Activated naive CD8-positive, alpha-beta T cell treated with anti-CD3 and anti-CD28 coated beads, Interleukin-2, amount 50 U/mL, for 24 hours (primary cell): ENCODE measurements around the gene ZNF670.
"Not testable (repeated sequence)": the region's sequence is repeated elsewhere in the genome, so short reads cannot be mapped to it uniquely, and the experiment has no call there.

Experiments
- ATAC-seq: fragments of 150-1000 bp; cut with Tn5 transposase; one replicate; pipeline ENCODE4 v1.10.0; 2021
- DNase-seq: peaks from one replicate; pipeline ENCODE4 v3.0.0; 2021
- H3K27ac Mint-ChIP-seq: one replicate; pipeline ENCODE4 v1.8.0; 2021; ENCODE audit warnings: mild to moderate bottlenecking, mixed read lengths
- H3K27me3 Mint-ChIP-seq: one replicate; pipeline ENCODE4 v1.8.0; 2021; ENCODE audit warnings: mixed read lengths
- H3K36me3 Mint-ChIP-seq: one replicate; pipeline ENCODE4 v1.8.0; 2021; ENCODE audit warnings: low read depth, mixed read lengths
- H3K4me1 Mint-ChIP-seq: one replicate; pipeline ENCODE4 v1.8.0; 2021; ENCODE audit warnings: mixed read lengths
- H3K4me3 Mint-ChIP-seq: one replicate; pipeline ENCODE4 v1.8.0; 2021; ENCODE audit warnings: mild to moderate bottlenecking, moderate library complexity, mixed read lengths
- H3K9me3 Mint-ChIP-seq: one replicate; pipeline ENCODE4 v1.8.0; 2021; ENCODE audit warnings: mixed read lengths

The ZNF670 gene

GRCh38 chr1:247078258-247079140 is at the start of gene ZNF670:
Gene ZNF670, minus strand, starts transcription at chr1:247078811. Its CDS starts 215 bp downstream, at chr1:247078596.
- Mint-ChIP-seq H3K4me1 (peaks cover 31% of the 10 kb centered on the region), H3K27ac (peak within 1 kb of the TSS; percentile 88), H3K27me3 (peaks cover 10% of the 10 kb centered on the region), H3K4me3 (peak within 1 kb of the TSS; percentile 89), H3K36me3 (peaks cover 30% of the 10 kb centered on the region), H3K9me3 (peaks cover 26% of the 10 kb centered on the region)
- ATAC-seq, result peak; percentile 100
- DNase-seq, result peak; percentile 93

- peak overlapping the region; percentile 89 for H3K4me3 Mint-ChIP-seq
- H3K27me3 Mint-ChIP-seq, DNase-seq, H3K4me1 Mint-ChIP-seq, ATAC-seq: not testable (repeated sequence)
- H3K27ac Mint-ChIP-seq, result peak overlapping the region; percentile 72
- H3K36me3 Mint-ChIP-seq, result peaks cover 38% of the 10 kb centered on the region
- H3K9me3 Mint-ChIP-seq, result peaks cover 12% of the 10 kb centered on the region
Observed at GRCh38 chr1:247127519-247128282, 49.1 kb upstream of the ZNF670 start.

GRCh38 chr1:247126601-247127000 is 48.0 kb upstream of the ZNF670 start:
- DNase-seq, H3K27me3 Mint-ChIP-seq, H3K4me1 Mint-ChIP-seq, H3K27ac Mint-ChIP-seq, H3K4me3 Mint-ChIP-seq: not testable (repeated sequence)
- peaks cover 17% of the 10 kb centered on the region for H3K9me3 Mint-ChIP-seq
- peaks cover 27% of the 10 kb centered on the region for H3K36me3 Mint-ChIP-seq
- peak; percentile 60 for ATAC-seq

GRCh38 chr1:247126166-247126565 is 47.6 kb upstream of the ZNF670 start:
- H3K4me1 Mint-ChIP-seq, H3K4me3 Mint-ChIP-seq, H3K27me3 Mint-ChIP-seq, DNase-seq, H3K27ac Mint-ChIP-seq: not testable (repeated sequence)
- Mint-ChIP-seq H3K36me3 (peaks cover 26% of the 10 kb centered on the region), H3K9me3 (peaks cover 17% of the 10 kb centered on the region)
- peak; percentile 100 for ATAC-seq

GRCh38 chr1:247121382-247121781 is 42.8 kb upstream of the ZNF670 start:
- Mint-ChIP-seq H3K4me1 (no peaks in the 10 kb centered on the region), H3K4me3 (no peak overlapping the region), H3K9me3 (peaks cover 13% of the 10 kb centered on the region), H3K27me3 (no peaks in the 10 kb centered on the region), H3K36me3 (peaks cover 4% of the 10 kb centered on the region), H3K27ac (no peak overlapping the region)
- ATAC-seq (no peak), DNase-seq (no peak)

- H3K36me3 Mint-ChIP-seq, H3K27me3 Mint-ChIP-seq, H3K4me1 Mint-ChIP-seq, DNase-seq, H3K27ac Mint-ChIP-seq, ATAC-seq, H3K4me3 Mint-ChIP-seq: not testable (repeated sequence)
- peaks cover 13% of the 10 kb centered on the region for H3K9me3 Mint-ChIP-seq
Observed at GRCh38 chr1:247120408-247120668, 41.7 kb upstream of the ZNF670 start.

GRCh38 chr1:247119600-247120407 is 41.2 kb upstream of the ZNF670 start:
- Mint-ChIP-seq H3K27ac (no peak overlapping the region), H3K4me3 (no peak overlapping the region), H3K4me1 (no peaks in the 10 kb centered on the region), H3K27me3 (no peaks in the 10 kb centered on the region), H3K36me3 (no peaks in the 10 kb centered on the region), H3K9me3 (peaks cover 10% of the 10 kb centered on the region)
- DNase-seq, result no peak
- peak; percentile 20 for ATAC-seq

- no peaks in the 10 kb centered on the region for H3K36me3 Mint-ChIP-seq
- no peak overlapping the region for H3K4me3 Mint-ChIP-seq
- no peaks in the 10 kb centered on the region for H3K27me3 Mint-ChIP-seq
- no peaks in the 10 kb centered on the region for H3K4me1 Mint-ChIP-seq
- ATAC-seq (peak; percentile 44), DNase-seq (peak; percentile 54)
- no peak overlapping the region for H3K27ac Mint-ChIP-seq
- peaks cover 6% of the 10 kb centered on the region for H3K9me3 Mint-ChIP-seq
Observed at GRCh38 chr1:247118946-247119446, 40.4 kb upstream of the ZNF670 start.

GRCh38 chr1:247115545-247115944 is 36.9 kb upstream of the ZNF670 start:
- no peak for ATAC-seq
- Mint-ChIP-seq H3K9me3 (no peaks in the 10 kb centered on the region), H3K4me3 (no peak overlapping the region)

GRCh38 chr1:247115141-247115510 is 36.5 kb upstream of the ZNF670 start:
- Mint-ChIP-seq H3K36me3 (no peaks in the 10 kb centered on the region), H3K4me3 (no peak overlapping the region), H3K9me3 (no peaks in the 10 kb centered on the region), H3K27ac (peak overlapping the region; percentile 29), H3K27me3 (peaks cover 20% of the 10 kb centered on the region), H3K4me1 (peaks cover 7% of the 10 kb centered on the region)
- ATAC-seq (no peak), DNase-seq (no peak)

More at GRCh38 chr1:247115545-247115944, 36.9 kb upstream of the ZNF670 start:
- no peak for DNase-seq
- Mint-ChIP-seq H3K27me3 (peaks cover 19% of the 10 kb centered on the region), H3K4me1 (peaks cover 5% of the 10 kb centered on the region), H3K36me3 (no peaks in the 10 kb centered on the region), H3K27ac (no peak overlapping the region)

- Mint-ChIP-seq H3K36me3 (no peaks in the 10 kb centered on the region), H3K4me1 (peaks cover 10% of the 10 kb centered on the region), H3K9me3 (peaks cover 4% of the 10 kb centered on the region), H3K27ac (no peak overlapping the region), H3K27me3 (peaks cover 25% of the 10 kb centered on the region), H3K4me3 (no peak overlapping the region)
- DNase-seq, result no peak
- ATAC-seq, result no peak
Observed at GRCh38 chr1:247114351-247115140, 35.9 kb upstream of the ZNF670 start.

- Mint-ChIP-seq H3K27me3 (peaks cover 31% of the 10 kb centered on the region), H3K9me3 (peaks cover 4% of the 10 kb centered on the region), H3K36me3 (no peaks in the 10 kb centered on the region), H3K4me3 (no peak overlapping the region), H3K27ac (no peak overlapping the region), H3K4me1 (peaks cover 10% of the 10 kb centered on the region)
- no peak for DNase-seq
- no peak for ATAC-seq
Observed at GRCh38 chr1:247113733-247114271, 35.2 kb upstream of the ZNF670 start.

GRCh38 chr1:247113094-247113497 is 34.5 kb upstream of the ZNF670 start:
- no peak for DNase-seq
- H3K9me3 Mint-ChIP-seq, result peaks cover 4% of the 10 kb centered on the region
- H3K4me3 Mint-ChIP-seq, result no peak overlapping the region
- no peak overlapping the region for H3K27ac Mint-ChIP-seq
- no peaks in the 10 kb centered on the region for H3K36me3 Mint-ChIP-seq
- no peak for ATAC-seq
- H3K27me3 Mint-ChIP-seq, result peaks cover 38% of the 10 kb centered on the region
- H3K4me1 Mint-ChIP-seq, result peaks cover 10% of the 10 kb centered on the region

- DNase-seq, result no peak
- H3K27ac Mint-ChIP-seq, result no peak overlapping the region
- H3K36me3 Mint-ChIP-seq, result no peaks in the 10 kb centered on the region
- H3K4me3 Mint-ChIP-seq, result no peak overlapping the region
- peaks cover 10% of the 10 kb centered on the region for H3K4me1 Mint-ChIP-seq
- ATAC-seq, result no peak
- peaks cover 4% of the 10 kb centered on the region for H3K9me3 Mint-ChIP-seq
- peaks cover 43% of the 10 kb centered on the region for H3K27me3 Mint-ChIP-seq
Observed at GRCh38 chr1:247112479-247112781, 33.8 kb upstream of the ZNF670 start.
